ENCODE results near the gene EPHA10. TPM values are rescaled to one million over a fixed set of nuclear protein-coding genes. Genes with fewer than 3 reads are reported as not detected.

EPHA10 gene
- total RNA-seq, 1 donor = not detected

DNA sequence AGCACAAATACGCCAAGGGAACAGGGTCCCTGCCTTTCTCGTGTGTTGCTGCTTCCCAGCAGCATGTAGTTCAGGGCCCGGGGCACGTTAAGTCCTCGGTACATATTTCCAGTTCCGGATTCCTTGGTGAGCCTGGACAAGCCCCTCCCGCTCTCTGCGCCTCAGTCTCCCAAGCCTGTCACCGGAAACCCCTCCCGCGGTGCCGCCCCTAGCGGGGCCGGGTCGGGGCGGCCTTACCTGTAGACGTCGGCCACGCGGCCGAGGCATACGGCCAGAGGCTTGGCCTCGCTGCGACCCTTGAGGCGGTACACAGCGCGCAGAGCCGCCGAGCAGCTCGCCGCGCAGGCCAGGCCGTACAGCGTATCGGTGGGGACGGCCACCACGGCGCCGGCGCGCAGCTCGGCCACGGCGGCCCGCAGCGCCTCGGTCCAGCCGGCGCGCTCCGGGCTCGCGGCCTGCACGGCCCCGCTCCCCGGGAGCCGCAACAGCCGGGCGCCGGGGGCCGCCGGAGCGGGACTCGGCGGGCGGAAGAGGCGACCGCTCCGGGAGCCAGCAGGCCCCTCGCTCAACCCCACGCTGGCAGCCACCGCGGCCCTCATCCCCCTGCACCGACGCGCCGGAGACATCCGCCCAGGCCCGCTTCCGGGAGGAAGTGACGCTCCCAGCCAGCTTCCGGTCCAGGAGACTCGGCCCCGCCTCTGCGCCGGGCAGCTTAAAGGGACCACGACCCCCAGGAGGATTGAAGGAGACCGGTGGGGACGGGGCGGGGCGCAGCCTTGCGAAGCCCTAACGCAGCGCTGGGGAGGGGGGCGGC, 42.8 kb upstream of the EPHA10 start, which contains the start of the genes C1orf122 and YRDC:
C1orf122 (plus strand) TSS at position 236 of the 814 bp plus-strand sequence. CDS start 615 bp downstream, outside the sequence.
YRDC (minus strand) TSS at position 654 of the 814 bp plus-strand sequence; CDS start at position 626, 28 bp downstream.
- peak; percentile 94 for DNase-seq (ENCODE audit: low read depth)
- TF ChIP-seq, protein P1, sequence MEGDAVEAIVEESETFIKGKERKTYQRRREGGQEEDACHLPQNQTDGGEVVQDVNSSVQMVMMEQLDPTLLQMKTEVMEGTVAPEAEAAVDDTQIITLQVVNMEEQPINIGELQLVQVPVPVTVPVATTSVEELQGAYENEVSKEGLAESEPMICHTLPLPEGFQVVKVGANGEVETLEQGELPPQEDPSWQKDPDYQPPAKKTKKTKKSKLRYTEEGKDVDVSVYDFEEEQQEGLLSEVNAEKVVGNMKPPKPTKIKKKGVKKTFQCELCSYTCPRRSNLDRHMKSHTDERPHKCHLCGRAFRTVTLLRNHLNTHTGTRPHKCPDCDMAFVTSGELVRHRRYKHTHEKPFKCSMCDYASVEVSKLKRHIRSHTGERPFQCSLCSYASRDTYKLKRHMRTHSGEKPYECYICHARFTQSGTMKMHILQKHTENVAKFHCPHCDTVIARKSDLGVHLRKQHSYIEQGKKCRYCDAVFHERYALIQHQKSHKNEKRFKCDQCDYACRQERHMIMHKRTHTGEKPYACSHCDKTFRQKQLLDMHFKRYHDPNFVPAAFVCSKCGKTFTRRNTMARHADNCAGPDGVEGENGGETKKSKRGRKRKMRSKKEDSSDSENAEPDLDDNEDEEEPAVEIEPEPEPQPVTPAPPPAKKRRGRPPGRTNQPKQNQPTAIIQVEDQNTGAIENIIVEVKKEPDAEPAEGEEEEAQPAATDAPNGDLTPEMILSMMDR (IDR thresholded peaks at IDR 0.05; ENCODE audit: insufficient read depth, low read depth, low read length) = no peak

DNA sequence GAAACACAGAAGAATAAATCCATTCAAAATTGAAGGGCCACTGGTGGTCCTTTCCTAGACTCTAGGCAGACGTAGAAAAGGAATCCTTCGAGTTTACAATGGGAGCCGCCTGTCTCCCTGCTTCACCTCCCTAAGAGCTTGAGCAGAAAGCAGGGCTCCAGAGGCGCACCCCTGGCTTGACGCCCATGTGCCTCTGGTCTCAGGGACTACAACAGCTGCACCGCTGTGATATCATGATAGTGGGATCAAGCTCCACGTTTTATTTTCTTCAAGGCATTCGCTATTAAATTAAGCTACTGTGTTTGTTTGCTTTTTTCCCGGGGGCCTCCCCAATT, 42.3 kb upstream of the EPHA10 start:
- no peak for DNase-seq (ENCODE audit: low read depth)
- TF ChIP-seq, protein P1 (IDR thresholded peaks at IDR 0.05; ENCODE audit: insufficient read depth, low read depth, low read length) = no peak
- H3K4me3 ChIP-seq (ENCODE audit: low read depth, low read length) = peak overlapping the region; percentile 85

More for the DNA sequence above, 42.8 kb upstream of the EPHA10 start, which contains the start of the genes C1orf122 and YRDC:
- H3K4me3 ChIP-seq (ENCODE audit: low read depth, low read length) = peak within 1 kb of the TSS; percentile 85

DNA sequence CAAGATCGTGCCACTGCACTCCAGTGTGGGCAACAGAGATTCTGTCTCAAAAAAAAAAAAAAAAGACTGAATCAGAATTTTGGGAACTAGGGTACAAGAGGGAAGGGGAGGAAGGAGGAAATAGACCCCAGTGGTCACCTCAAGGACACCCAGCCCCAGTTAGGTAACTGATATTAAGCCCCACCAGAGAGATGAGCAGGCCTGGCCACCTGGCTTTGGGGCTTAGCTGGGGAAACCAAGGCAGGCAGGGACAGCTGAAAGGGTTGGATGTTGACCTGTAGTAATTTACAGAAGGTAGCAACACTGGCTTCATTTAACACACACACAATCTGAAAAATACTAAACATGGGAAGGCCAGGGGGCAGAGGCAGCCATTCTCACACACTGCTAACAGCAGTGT, 37.5 kb upstream of the EPHA10 start:
- TF ChIP-seq, protein P1 (IDR thresholded peaks at IDR 0.05; ENCODE audit: insufficient read depth, low read depth, low read length) = no peak
- no peak overlapping the region for H3K4me3 ChIP-seq (ENCODE audit: low read depth, low read length)
- no peak for DNase-seq (ENCODE audit: low read depth)

DNA sequence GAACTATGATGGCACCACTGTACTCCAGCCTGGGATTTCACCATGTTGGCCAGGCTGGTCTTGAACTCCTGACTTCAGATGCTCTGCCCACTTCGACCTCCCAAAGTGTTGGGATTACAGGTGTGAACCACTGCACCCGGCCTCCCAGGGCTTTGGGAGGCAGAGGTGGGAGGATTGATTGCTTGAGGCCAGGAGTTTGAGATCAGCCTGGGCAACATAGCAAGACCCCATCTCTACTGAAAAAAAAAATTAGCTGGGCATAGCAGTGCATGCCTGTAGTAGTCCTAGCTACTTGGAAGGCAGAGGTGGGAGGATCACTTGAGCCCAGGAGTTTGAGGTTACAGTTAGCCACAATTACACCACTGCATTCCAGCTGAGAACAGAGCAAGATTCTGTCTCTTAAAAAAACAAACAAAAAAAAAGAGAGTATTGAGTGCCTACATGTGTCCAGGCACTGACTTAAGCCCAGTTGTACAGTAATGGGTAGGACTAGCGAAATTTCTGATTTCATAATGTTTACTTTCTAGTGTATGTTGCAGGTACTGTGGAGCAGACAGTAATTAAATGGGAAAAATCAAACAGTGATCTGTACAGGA, 32.9 kb upstream of the EPHA10 start:
- no peak overlapping the region for H3K4me3 ChIP-seq (ENCODE audit: low read depth, low read length)
- TF ChIP-seq, protein P1 (IDR thresholded peaks at IDR 0.05; ENCODE audit: insufficient read depth, low read depth, low read length) = no peak
- peak; percentile 26 for DNase-seq (ENCODE audit: low read depth)

DNA sequence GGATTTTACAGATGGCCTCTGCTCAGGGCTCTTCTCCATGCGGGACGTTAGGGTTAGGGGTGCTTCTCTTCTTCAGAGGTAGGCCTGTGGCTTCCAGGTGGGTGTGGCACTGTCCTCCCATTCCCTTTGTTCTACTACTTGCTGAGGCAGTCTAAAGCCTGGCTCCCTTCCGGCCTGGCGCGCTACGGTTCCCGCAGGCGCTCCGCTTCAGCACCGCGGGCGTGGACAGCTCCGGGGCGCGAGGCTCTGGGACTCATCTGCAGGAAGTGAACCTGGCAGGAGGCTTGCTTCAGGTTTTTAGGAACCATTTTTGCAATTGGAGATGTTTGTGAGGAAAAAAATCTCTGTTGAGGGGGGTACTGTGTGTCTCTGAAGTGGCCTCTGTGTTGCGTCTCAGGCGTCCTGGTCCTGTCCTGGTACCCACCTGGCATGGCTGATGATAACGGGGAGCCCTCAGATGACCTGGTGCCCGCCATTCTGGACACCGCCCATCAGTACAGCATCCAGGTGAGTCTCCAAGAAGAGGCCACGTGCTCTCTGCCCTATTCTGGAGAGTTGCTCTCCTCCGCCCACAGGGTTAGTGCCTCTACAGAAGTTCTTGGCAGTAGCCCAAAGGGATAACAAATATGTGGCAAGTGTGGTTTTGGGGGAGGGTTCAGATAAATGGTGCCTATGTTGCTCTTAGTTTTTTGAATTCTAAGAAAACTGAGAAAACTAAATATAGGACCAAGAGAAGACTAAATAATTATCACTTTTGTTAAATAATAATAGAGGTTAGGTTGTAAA, 30.6 kb upstream of the EPHA10 start:
- TF ChIP-seq, protein P1 (IDR thresholded peaks at IDR 0.05; ENCODE audit: insufficient read depth, low read depth, low read length) = no peak
- peak; percentile 59 for DNase-seq (ENCODE audit: low read depth)
- no peak overlapping the region for H3K4me3 ChIP-seq (ENCODE audit: low read depth, low read length)
